Astrocyte (in vitro differentiated cells and primary cell): ENCODE data around the gene NTM. TPM values are rescaled to one million over a fixed set of nuclear protein-coding genes. Genes with fewer than 3 reads are reported as not detected.
A peak's percentile ranks its signal among the peaks of the same experiment; 100 is the strongest.

Source experiments
- DNase-seq: peaks from one replicate; pipeline ENCODE4 v3.0.0-alpha.2; 2010; ENCODE audit warnings: low read depth
- FAIRE-seq: peaks from 2 replicates; lab custom pipeline; 2011; peaks lifted over from hg19 to GRCh38; lab: Jason Lieb, UNC
- H2AFZ ChIP-seq: 2 replicates; pipeline ENCODE4 v1.6.0; 2012; ENCODE audit warnings: low read depth, low read length, inconsistent platforms
- H3K27ac ChIP-seq: 2 replicates; pipeline ENCODE4 v1.5.1; 2011; ENCODE audit warnings: low read depth, low read length, inconsistent platforms
- H3K27me3 ChIP-seq: 2 replicates; pipeline ENCODE4 v1.6.0; 2011; ENCODE audit warnings: low read length, inconsistent platforms; ENCODE audit not compliant: insufficient read depth
- H3K36me3 ChIP-seq: 2 replicates; pipeline ENCODE4 v1.5.1; 2011; ENCODE audit warnings: low read length, inconsistent platforms; ENCODE audit not compliant: insufficient read depth
- H3K4me1 ChIP-seq: 2 replicates; pipeline ENCODE4 v1.5.1; 2011; ENCODE audit warnings: low read length, inconsistent platforms; ENCODE audit not compliant: insufficient read depth
- H3K4me2 ChIP-seq: 2 replicates; pipeline ENCODE4 v1.6.0; 2012; ENCODE audit warnings: low read length, inconsistent platforms
- H3K4me3 ChIP-seq: 2 replicates; pipeline ENCODE4 v1.5.1; 2011; ENCODE audit warnings: low read depth, mild to moderate bottlenecking, low read length, inconsistent platforms; ENCODE audit not compliant: insufficient read depth
- H3K79me2 ChIP-seq: 2 replicates; pipeline ENCODE4 v1.6.0; 2012; ENCODE audit warnings: mild to moderate bottlenecking, low read length, inconsistent platforms; ENCODE audit not compliant: insufficient read depth
- H3K9ac ChIP-seq: 2 replicates; pipeline ENCODE4 v1.6.0; 2012; ENCODE audit warnings: mild to moderate bottlenecking, low read length, inconsistent platforms
- H3K9me3 ChIP-seq: 2 replicates; pipeline ENCODE4 v1.5.1; 2012; ENCODE audit warnings: low read depth, mild to moderate bottlenecking, low read length, inconsistent platforms; ENCODE audit not compliant: insufficient read depth
- H4K20me1 ChIP-seq: 2 replicates; pipeline ENCODE4 v1.6.0; 2012; ENCODE audit warnings: low read length, inconsistent platforms; ENCODE audit not compliant: insufficient read depth
- H3K27ac Mint-ChIP-seq: one replicate; pipeline ENCODE4 v1.8.0; 2021; ENCODE audit warnings: mild to moderate bottlenecking, mixed read lengths; ENCODE audit not compliant: unreplicated experiment
- H3K27me3 Mint-ChIP-seq: one replicate; pipeline ENCODE4 v1.8.0; 2021; ENCODE audit warnings: low read depth, mixed read lengths; ENCODE audit not compliant: unreplicated experiment
- H3K36me3 Mint-ChIP-seq: one replicate; pipeline ENCODE4 v1.8.0; 2021; ENCODE audit warnings: low read depth, mixed read lengths; ENCODE audit not compliant: unreplicated experiment
- H3K4me1 Mint-ChIP-seq: one replicate; pipeline ENCODE4 v1.8.0; 2021; ENCODE audit warnings: low read depth, mixed read lengths; ENCODE audit not compliant: unreplicated experiment
- H3K4me3 Mint-ChIP-seq: one replicate; pipeline ENCODE4 v1.8.0; 2021; ENCODE audit warnings: mild to moderate bottlenecking, moderate library complexity, mixed read lengths; ENCODE audit not compliant: unreplicated experiment
- H3K9me3 Mint-ChIP-seq: one replicate; pipeline ENCODE4 v1.8.0; 2021; ENCODE audit warnings: mild to moderate bottlenecking, mixed read lengths; ENCODE audit not compliant: unreplicated experiment
- EZH2 ChIP-seq: IDR thresholded peaks from 2 replicates; pipeline ENCODE4 v1.6.1; 2012; ENCODE audit warnings: mild to moderate bottlenecking, low read length, inconsistent platforms; ENCODE audit not compliant: insufficient read depth
- total RNA-seq: library from RNA; stranded (reverse); gene quantifications from 2 replicates; pipeline ENCODE4 v1.2.1, GENCODE V29; 2021
- TF ChIP-seq, protein P1 (sequence below): IDR thresholded peaks from 2 replicates; pipeline ENCODE4 v1.5.1; 2011; ENCODE audit warnings: low read depth, mild to moderate bottlenecking, inconsistent platforms, low read length, moderate library complexity; ENCODE audit not compliant: insufficient read depth

Gene NTM
- total RNA-seq, 1 donor from 2014 or later, result 98.2 TPM

DNA sequence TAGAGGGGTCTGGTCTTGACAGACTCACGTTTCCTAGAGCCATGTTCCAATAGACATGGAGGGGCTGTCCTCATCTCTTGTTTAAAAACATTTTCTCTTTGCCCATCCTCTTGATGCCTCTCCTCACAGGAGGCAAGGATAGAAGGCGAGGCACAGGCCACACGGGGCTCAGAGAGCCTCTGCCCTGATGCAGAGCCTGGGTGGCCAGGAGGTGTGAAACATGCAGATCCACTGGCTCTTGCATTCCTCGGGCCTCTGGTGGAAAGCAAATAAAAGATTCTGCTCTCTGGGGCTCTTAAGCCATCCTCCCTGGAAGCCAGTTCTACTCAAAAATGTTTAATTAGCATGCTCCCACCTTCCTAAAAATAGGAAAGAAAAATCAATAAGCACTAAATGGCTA, 43.6 kb upstream of the NTM start:
- no peak for FAIRE-seq
- H3K27ac Mint-ChIP-seq, result no peak overlapping the region
- Histone ChIP-seq H3K27ac (no peak overlapping the region), H3K9ac (no peak overlapping the region), H3K36me3 (no peaks in the 10 kb centered on the region), H3K4me3 (no peak overlapping the region), H3K4me2 (no peak overlapping the region), H4K20me1 (no peaks in the 10 kb centered on the region), H3K79me2 (no peaks in the 10 kb centered on the region), H3K27me3 (no peaks in the 10 kb centered on the region), H2AFZ (no peak overlapping the region), H3K4me1 (peaks cover 5% of the 10 kb centered on the region), H3K9me3 (no peaks in the 10 kb centered on the region)
- H3K36me3 Mint-ChIP-seq, result no peaks in the 10 kb centered on the region
- no peak overlapping the region for H3K4me3 Mint-ChIP-seq
- TF ChIP-seq, protein P1, sequence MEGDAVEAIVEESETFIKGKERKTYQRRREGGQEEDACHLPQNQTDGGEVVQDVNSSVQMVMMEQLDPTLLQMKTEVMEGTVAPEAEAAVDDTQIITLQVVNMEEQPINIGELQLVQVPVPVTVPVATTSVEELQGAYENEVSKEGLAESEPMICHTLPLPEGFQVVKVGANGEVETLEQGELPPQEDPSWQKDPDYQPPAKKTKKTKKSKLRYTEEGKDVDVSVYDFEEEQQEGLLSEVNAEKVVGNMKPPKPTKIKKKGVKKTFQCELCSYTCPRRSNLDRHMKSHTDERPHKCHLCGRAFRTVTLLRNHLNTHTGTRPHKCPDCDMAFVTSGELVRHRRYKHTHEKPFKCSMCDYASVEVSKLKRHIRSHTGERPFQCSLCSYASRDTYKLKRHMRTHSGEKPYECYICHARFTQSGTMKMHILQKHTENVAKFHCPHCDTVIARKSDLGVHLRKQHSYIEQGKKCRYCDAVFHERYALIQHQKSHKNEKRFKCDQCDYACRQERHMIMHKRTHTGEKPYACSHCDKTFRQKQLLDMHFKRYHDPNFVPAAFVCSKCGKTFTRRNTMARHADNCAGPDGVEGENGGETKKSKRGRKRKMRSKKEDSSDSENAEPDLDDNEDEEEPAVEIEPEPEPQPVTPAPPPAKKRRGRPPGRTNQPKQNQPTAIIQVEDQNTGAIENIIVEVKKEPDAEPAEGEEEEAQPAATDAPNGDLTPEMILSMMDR, result no peak
- TF ChIP-seq EZH2, result no peak
- peaks cover 6% of the 10 kb centered on the region for H3K4me1 Mint-ChIP-seq
- H3K9me3 Mint-ChIP-seq, result peaks cover 4% of the 10 kb centered on the region
- no peak for DNase-seq
- H3K27me3 Mint-ChIP-seq, result peaks cover 35% of the 10 kb centered on the region

DNA sequence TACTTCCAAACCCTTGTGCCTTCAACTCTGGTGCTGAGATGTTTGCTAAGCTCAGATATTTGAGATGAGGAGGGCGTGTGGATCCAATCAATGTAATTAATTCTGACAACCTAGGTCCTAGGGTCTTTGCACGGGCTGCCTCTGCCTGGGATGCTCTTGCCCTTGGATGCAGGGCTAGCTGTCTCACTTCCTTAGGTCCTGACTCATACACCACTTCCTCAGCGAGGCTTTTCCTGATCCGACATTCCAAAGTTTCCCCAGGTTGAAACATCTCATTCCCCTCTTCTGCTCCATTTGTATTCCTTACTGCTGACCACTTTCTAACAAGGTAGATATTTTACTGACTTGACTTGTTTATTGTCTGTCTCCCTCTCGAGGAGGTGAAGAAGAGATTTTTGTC, 43.0 kb upstream of the NTM start:
- Mint-ChIP-seq H3K4me3 (no peak overlapping the region), H3K9me3 (peaks cover 3% of the 10 kb centered on the region), H3K4me1 (peaks cover 6% of the 10 kb centered on the region), H3K27me3 (peaks cover 40% of the 10 kb centered on the region), H3K27ac (no peak overlapping the region), H3K36me3 (no peaks in the 10 kb centered on the region)
- Histone ChIP-seq H3K4me3 (no peak overlapping the region), H3K36me3 (no peaks in the 10 kb centered on the region), H3K4me2 (peak overlapping the region; percentile 65), H3K4me1 (peaks cover 5% of the 10 kb centered on the region), H3K27me3 (no peaks in the 10 kb centered on the region), H2AFZ (no peak overlapping the region), H3K79me2 (no peaks in the 10 kb centered on the region), H4K20me1 (no peaks in the 10 kb centered on the region), H3K27ac (no peak overlapping the region), H3K9ac (no peak overlapping the region), H3K9me3 (no peaks in the 10 kb centered on the region)
- FAIRE-seq, result no peak
- no peak for DNase-seq
- TF ChIP-seq EZH2, result no peak
- TF ChIP-seq, protein P1, result no peak

DNA sequence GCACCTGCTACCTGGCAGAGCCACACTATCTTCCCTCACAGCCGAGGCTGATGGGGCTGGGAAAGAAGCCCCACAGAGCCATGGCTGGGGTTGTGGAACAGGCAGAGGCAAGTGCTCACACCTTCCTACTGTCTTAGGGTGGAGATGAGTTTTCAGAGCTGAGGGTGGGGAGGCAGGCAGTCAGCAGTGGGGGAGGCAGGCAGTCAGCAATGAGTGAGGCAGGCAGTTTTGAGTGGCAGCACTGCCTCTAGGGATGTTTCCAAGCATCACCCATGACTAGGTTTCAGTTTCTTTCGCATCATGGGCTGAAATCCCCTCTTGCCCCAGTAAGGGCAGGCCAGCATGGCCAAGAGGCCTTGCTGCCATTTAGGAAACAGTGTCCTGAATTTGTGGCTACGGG, 41.6 kb upstream of the NTM start:
- H3K27ac Mint-ChIP-seq, result peak overlapping the region; percentile 30
- no peak overlapping the region for H3K4me2 ChIP-seq
- TF ChIP-seq, protein P1, result no peak
- TF ChIP-seq EZH2, result no peak
- no peaks in the 10 kb centered on the region for H4K20me1 ChIP-seq
- DNase-seq (no peak), FAIRE-seq (no peak)
- no peaks in the 10 kb centered on the region for H3K27me3 ChIP-seq
- peaks cover 51% of the 10 kb centered on the region for H3K27me3 Mint-ChIP-seq
- no peak overlapping the region for H3K9ac ChIP-seq
- no peaks in the 10 kb centered on the region for H3K79me2 ChIP-seq
- peaks cover 6% of the 10 kb centered on the region for H3K4me1 Mint-ChIP-seq
- no peaks in the 10 kb centered on the region for H3K36me3 ChIP-seq
- no peaks in the 10 kb centered on the region for H3K9me3 Mint-ChIP-seq
- H3K4me1 ChIP-seq, result peaks cover 5% of the 10 kb centered on the region
- H3K4me3 ChIP-seq, result no peak overlapping the region
- H3K36me3 Mint-ChIP-seq, result no peaks in the 10 kb centered on the region
- no peak overlapping the region for H2AFZ ChIP-seq
- H3K9me3 ChIP-seq, result no peaks in the 10 kb centered on the region
- no peak overlapping the region for H3K27ac ChIP-seq
- no peak overlapping the region for H3K4me3 Mint-ChIP-seq
